Vagina (tissue), 2 donors: ENCODE data around the gene PARD6B. TPM values are rescaled to one million over a fixed set of nuclear protein-coding genes. Genes with fewer than 3 reads are reported as not detected.
"Not testable (repeated sequence)": the region's sequence is repeated elsewhere in the genome, so short reads cannot be mapped to it uniquely, and the experiment has no call there.

Source experiments
- DNase-seq, 2 donors: peaks; one replicate each; pipeline ENCODE4 v3.0.0-alpha.2; 2017; ENCODE audit errors: extremely low spot score in 2 of 2
- H3K27ac ChIP-seq: fragments of 200-600 bp; sonication (generic); one replicate; pipeline ENCODE4 v1.5.1; 2019
- H3K27me3 ChIP-seq: fragments of 200-600 bp; sonication (generic); one replicate; pipeline ENCODE4 v1.5.1; 2019
- H3K36me3 ChIP-seq, 2 donors: fragments of 200-600 bp; sonication (generic); one replicate each; pipeline ENCODE4 v1.5.1; 2017 to 2019
- H3K4me1 ChIP-seq: fragments of 200-600 bp; sonication (generic); one replicate; pipeline ENCODE4 v1.5.1; 2019
- H3K4me3 ChIP-seq, 2 donors: fragments of 200-600 bp; sonication (generic); 1 replicate in 1 of 2; 2 replicates in 1 of 2; pipeline ENCODE4 v1.5.1; 2016 to 2019
- H3K9me3 ChIP-seq: fragments of 200-600 bp; sonication (generic); one replicate; pipeline ENCODE4 v1.5.1; 2019
- CTCF ChIP-seq, 3 experiments: fragments of 450-650 bp in 2 of 3; fragments of 200-600 bp in 1 of 3; sonication (generic) in 1 of 3; IDR thresholded peaks; one replicate each; pipeline ENCODE4 v1.5.1; 2017 to 2019; ENCODE audit warnings: antibody characterized with exemption in 3 of 3, mild to moderate bottlenecking in 2 of 3, moderate library complexity in 2 of 3
- POLR2A ChIP-seq, 2 donors: fragments of 450-650 bp; IDR thresholded peaks; one replicate each; pipeline ENCODE4 v1.6.1; 2017; ENCODE audit warnings: antibody characterized with exemption in 2 of 2, mild to moderate bottlenecking in 2 of 2, moderate library complexity in 2 of 2
- POLR2AphosphoS5 ChIP-seq, 2 donors: sonication (generic); formaldehyde crosslinking; IDR thresholded peaks; one replicate each; pipeline ENCODE4 v1.9.0; 2017; ENCODE audit warnings: antibody characterized with exemption in 2 of 2, mild to moderate bottlenecking in 2 of 2, low read depth in 1 of 2; ENCODE audit not compliant: insufficient read depth in 1 of 2
- intact Hi-C: fragments of 100-400 bp; cut with DNase I; formaldehyde crosslinking; loops from one replicate; pipeline ENCODE4 v1.15.1; 2023
- total RNA-seq: library from RNA; depleted of rRNA; stranded (reverse); fragments of >200 nt; gene quantifications from one replicate; pipeline ENCODE4 v1.2.3, GENCODE V29; 2016

PARD6B gene
- total RNA-seq, 1 donor from 2014 or later, result 4.7 TPM

- no peaks in the 10 kb centered on the region for H3K9me3 ChIP-seq
- intact Hi-C loops, result no loop called here
- TF ChIP-seq POLR2AphosphoS5 (IDR thresholded peaks at IDR 0.05; ENCODE audit: insufficient read depth in 1 of 2, low read depth in 1 of 2) (no peak), POLR2A (IDR thresholded peaks at IDR 0.05) (no peak), CTCF (IDR thresholded peaks at IDR 0.05) (no peak)
- no peaks in the 10 kb centered on the region for H3K27me3 ChIP-seq
- no peak for DNase-seq
- H3K27ac ChIP-seq, result no peak overlapping the region
- no peaks in the 10 kb centered on the region for H3K36me3 ChIP-seq
- no peak overlapping the region for H3K4me3 ChIP-seq
- peaks cover 22% of the 10 kb centered on the region for H3K4me1 ChIP-seq
Observed at GRCh38 chr20:50765674-50766073, 34.3 kb downstream of the PARD6B start.

GRCh38 chr20:50766955-50767809 is 35.8 kb downstream of the PARD6B start:
- H3K4me1 ChIP-seq, result peaks cover 17% of the 10 kb centered on the region
- H3K4me3 ChIP-seq, H3K9me3 ChIP-seq, H3K27me3 ChIP-seq, H3K27ac ChIP-seq, H3K36me3 ChIP-seq, intact Hi-C loops: not testable (repeated sequence)
- DNase-seq, result peak; percentile 49 to 65

GRCh38 chr20:50768991-50769390 is 37.6 kb downstream of the PARD6B start:
- intact Hi-C loops, H3K4me1 ChIP-seq, H3K27me3 ChIP-seq, H3K36me3 ChIP-seq, H3K27ac ChIP-seq, H3K9me3 ChIP-seq, H3K4me3 ChIP-seq: not testable (repeated sequence)
- peak in 1 of 2 donors; percentile 49 for DNase-seq

- intact Hi-C loops, H3K9me3 ChIP-seq, H3K4me3 ChIP-seq, H3K27me3 ChIP-seq, H3K27ac ChIP-seq, H3K4me1 ChIP-seq, H3K36me3 ChIP-seq: not testable (repeated sequence)
- DNase-seq, result peak in 1 of 2 donors; percentile 22
Observed at GRCh38 chr20:50769551-50770085, 38.2 kb downstream of the PARD6B start.

- H3K9me3 ChIP-seq, H3K27me3 ChIP-seq, H3K4me3 ChIP-seq, H3K27ac ChIP-seq, H3K4me1 ChIP-seq, intact Hi-C loops, H3K36me3 ChIP-seq: not testable (repeated sequence)
- DNase-seq, result peak in 1 of 2 donors; percentile 18
Observed at GRCh38 chr20:50771419-50772080, 40.2 kb downstream of the PARD6B start.

GRCh38 chr20:50772420-50773185 is 41.2 kb downstream of the PARD6B start:
- no peaks in the 10 kb centered on the region for H3K9me3 ChIP-seq
- no peak overlapping the region for H3K4me3 ChIP-seq
- no peak for TF ChIP-seq POLR2A (IDR thresholded peaks at IDR 0.05)
- TF ChIP-seq POLR2AphosphoS5 (IDR thresholded peaks at IDR 0.05; ENCODE audit: insufficient read depth in 1 of 2, low read depth in 1 of 2), result no peak
- TF ChIP-seq CTCF (IDR thresholded peaks at IDR 0.05), result no peak
- no peak overlapping the region for H3K27ac ChIP-seq
- intact Hi-C loops, result no loop called here
- no peaks in the 10 kb centered on the region for H3K4me1 ChIP-seq
- H3K27me3 ChIP-seq, result no peaks in the 10 kb centered on the region
- DNase-seq, result peak in 1 of 2 donors; percentile 58
- H3K36me3 ChIP-seq, result no peaks in the 10 kb centered on the region
